Measurements from ENCODE around the gene DIS3L2.
"Not testable (repeated sequence)": the region's sequence is repeated elsewhere in the genome, so short reads cannot be mapped to it uniquely, and the experiment has no call there.

The DIS3L2 gene

DNA sequence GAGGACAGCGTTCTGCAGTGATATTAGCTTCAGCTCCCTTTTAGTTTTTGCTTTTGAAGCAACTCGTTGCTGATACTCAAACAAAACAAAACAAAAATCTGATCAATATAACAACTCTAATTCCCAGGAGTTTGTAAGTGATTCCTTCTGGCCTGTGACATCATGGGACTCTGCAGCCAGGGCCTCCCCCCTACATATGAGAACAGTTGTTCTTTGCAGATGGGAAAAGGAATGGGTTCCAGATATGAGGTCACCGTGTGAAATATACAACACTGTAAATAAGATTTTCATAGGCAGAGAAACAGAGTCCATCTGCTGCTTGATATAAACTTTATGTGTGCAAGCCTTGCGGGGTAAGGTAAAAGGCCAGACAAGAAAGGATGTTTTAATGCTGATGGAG lies 56.7 kb downstream of the DIS3L2 start:
- DNase-seq: no peak

DNA sequence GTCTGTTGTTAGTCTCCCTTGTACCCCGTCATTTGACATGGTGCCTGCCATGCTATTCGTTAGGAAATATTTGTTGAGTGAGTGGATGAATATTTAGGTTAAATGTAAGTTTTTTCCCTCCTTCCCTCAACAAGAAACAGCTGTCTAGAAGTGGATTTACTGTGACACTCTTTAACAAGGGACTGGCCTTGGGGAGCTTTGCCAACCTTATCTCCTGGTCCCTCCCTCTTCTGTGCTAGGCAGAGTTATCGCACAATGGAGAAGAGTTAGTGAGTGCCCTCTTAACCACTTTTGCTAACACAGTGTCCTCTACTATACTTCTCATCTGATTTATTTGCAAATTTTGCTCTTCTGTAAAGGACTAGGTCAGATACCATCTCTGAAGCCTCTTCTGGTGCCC lies 61.2 kb downstream of the DIS3L2 start:
- DNase-seq: no peak

GRCh38 chr2:232023426-232023825 lies 61.9 kb downstream of the DIS3L2 start:
- DNase-seq: no peak

DNA sequence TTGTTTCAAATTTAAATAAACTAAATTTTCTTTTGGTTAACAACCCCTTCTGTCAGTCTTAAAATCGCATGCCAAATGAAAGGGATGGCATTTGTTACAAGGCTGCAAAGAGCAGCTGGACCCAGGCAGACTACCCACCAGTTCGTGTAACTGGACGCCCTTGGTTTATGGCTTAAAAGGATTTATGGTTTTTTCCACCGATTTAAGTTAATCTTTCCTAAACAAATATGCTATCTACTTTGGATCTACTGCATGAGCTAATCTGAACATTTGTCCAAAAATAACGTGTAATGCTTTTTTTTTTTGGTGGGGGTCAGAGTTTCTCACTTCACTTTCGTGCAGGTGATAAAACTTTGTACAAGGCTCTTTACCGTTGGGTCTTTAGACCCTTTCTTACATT lies 62.9 kb downstream of the DIS3L2 start:
- no peak for DNase-seq

DNA sequence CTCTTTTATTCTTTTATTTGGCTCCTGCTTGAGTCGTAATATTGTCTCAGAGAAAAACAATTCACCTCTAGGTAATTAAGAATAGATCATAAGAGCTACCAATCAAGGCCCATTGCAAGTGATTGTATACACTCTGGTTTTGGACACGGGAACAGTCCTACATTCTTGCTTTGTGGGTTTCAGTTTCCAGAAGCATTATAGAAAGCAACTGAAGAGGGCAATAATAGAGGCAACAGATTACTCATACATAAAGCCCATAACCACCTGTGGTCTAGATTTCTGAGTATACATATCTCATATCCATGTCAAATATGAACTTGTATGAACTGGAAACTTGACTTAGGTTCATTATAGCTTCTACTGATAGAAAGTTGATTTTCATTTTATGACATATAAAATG lies 65.4 kb downstream of the DIS3L2 start:
- DNase-seq: no peak

GRCh38 chr2:232027530-232027929 lies 66.0 kb downstream of the DIS3L2 start:
- DNase-seq: no peak

DNA sequence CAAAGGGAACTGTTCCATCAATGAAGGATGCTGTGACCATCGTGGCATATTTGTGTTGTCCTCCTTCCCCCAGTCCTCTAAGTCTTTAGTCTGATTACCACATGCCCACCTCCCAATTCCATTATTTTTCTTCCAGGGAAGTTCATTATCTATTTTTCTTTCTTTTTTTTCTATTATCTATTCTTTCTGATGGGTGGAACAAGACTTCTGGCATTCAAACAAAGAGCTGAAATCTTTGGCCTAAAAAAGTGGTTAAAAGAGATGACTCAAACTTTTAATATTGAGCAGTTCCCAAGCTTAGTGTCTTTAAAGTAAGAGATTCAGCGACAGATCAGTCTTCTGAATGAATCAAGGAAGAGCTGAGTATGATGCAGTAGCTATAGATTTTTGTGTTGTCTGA lies 66.6 kb downstream of the DIS3L2 start:
- DNase-seq: no peak

GRCh38 chr2:232028631-232029030 lies 67.1 kb downstream of the DIS3L2 start:
- DNase-seq: no peak

DNA sequence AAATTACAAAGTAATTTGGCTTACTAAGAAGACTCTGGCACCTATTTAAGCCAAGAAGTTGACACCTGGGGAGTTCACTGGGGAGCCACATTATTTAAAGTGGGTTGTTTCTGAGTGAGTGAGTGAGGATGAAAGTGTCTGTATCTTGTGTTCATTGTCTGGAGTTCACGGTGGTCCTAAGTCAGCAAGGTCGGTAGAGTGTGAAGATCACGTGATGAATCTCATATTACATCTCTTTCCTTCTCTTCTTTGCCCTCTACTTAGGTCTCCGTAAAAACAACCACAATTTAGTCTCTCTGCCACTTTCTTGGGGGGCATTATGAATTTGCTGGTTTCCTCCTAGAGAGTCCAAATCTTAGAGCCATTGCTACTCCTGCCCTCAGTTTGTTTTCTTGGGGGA lies 67.8 kb downstream of the DIS3L2 start:
- no peak for DNase-seq

DNA sequence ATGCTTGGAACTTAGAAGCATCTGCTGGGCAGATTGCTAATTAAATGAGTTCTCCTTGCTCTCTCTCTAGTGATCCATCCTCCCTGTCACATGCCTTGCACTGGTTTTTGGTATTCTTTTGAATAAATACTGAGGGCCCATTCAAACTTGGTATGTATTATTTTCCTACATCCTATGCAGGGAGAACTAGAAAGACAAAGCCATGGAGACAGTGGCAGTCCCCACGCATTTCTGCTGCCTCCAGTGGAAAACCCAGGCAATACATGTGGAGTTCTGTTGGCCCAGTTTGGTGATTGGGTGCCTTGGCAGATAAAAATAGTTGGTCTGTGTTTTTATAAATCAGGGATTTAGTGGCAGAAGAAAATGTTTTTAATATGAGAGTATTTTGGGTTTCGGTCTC lies 68.7 kb downstream of the DIS3L2 start:
- no peak for DNase-seq

DNA sequence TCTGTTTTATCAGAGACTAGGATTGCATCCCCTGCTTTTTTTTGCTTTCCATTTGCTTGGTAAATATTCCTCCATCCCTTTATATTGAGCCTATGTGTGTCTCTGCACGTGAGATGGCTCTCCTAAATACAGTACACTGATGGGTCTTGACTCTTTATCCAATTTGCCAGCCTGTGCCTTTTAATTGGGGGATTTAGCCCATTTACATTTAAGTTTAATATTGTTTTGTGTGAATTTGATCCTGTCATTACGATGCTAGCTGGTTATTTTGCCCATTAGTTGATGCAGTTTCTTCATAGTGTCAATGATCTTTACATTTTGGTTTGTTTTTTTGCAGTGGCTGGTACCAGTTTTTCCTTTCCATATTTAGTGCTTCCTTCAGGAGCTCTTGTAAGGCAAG lies 73.8 kb downstream of the DIS3L2 start:
- not testable (repeated sequence) for DNase-seq

- not testable (repeated sequence) for DNase-seq
Observed at GRCh38 chr2:232036876-232037275, 75.4 kb downstream of the DIS3L2 start.

GRCh38 chr2:232038251-232038880 lies 76.9 kb downstream of the DIS3L2 start:
- DNase-seq: no peak

- DNase-seq: no peak
Observed at GRCh38 chr2:232038881-232039485, 77.5 kb downstream of the DIS3L2 start.

- DNase-seq: no peak
Observed at GRCh38 chr2:232042911-232043574, 81.5 kb downstream of the DIS3L2 start.

DNA sequence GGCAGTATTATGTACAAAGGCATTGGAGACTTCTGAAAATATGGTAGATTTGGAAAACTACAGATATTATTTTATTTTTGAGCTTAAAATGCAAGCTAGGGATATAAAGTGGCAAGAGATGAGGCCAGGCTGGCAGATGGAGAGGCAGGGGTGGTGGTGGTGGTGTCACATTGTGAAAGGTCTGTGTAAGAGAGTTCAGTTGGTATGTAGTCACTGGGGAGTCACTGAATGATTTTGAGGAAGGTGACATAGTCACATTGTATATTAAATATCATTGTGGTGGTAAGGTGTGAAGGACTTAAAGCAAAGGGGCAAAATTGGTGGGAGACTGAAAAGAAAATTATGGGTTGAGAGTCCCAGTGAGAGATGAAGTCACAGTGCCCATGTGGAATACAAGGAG lies 82.5 kb downstream of the DIS3L2 start:
- DNase-seq: no peak

- no peak for DNase-seq
Observed at GRCh38 chr2:232049350-232049749, 87.8 kb downstream of the DIS3L2 start.

GRCh38 chr2:232052591-232052990 lies 91.1 kb downstream of the DIS3L2 start:
- DNase-seq: no peak

DNA sequence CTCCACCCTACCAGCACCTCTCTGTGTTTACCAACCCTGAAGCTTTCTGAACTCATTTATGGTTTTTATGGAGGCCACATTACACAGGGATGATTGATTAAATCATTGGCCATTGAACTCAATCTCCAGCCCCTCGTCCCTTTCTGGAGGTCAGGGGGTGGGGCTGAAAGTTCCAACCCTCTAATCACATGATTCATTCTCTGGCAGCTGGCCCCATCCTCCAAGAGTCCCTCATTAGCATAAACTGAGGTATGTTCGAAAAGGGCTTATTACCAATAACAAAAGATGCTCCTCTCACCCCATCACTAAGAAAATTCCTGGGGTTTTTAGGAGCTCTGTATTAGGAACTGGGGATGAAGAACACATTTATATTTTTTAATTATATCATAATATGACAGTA lies 92.3 kb downstream of the DIS3L2 start:
- no peak for DNase-seq

GRCh38 chr2:232058063-232058877 lies 96.8 kb downstream of the DIS3L2 start:
- DNase-seq: no peak

GRCh38 chr2:232058931-232059330 lies 97.4 kb downstream of the DIS3L2 start:
- no peak for DNase-seq

DNA sequence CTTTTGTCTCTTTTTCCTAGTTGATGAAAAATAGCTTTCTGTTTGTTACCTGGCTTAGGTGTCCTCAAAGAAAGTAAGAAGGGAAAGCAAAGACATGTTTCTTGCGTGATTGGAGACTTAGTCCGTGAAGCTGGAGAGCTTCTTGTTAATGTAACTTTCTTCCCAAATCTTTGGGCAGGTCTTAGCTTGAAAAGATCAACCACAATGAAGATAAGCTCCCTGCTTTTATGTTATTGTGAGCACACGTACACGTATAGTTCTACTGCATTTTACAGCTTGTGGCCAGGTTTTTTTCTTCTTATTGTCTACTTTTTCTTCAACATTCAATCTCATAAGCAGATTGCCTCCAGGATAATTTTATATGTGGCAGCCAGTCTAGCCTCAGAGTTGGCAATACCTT lies 99.8 kb downstream of the DIS3L2 start:
- DNase-seq: no peak

GRCh38 chr2:232073026-232073425 lies 111.5 kb downstream of the DIS3L2 start:
- no peak for DNase-seq

- no peak for DNase-seq
Observed at GRCh38 chr2:232073699-232074098, 112.2 kb downstream of the DIS3L2 start.

Data from AML-193 (cell line).